Right lung (tissue), 10 donors: Measurements from ENCODE around the gene FBXO17. TPM values are rescaled to one million over a fixed set of nuclear protein-coding genes. Genes with fewer than 3 reads are reported as not detected.
A peak's percentile ranks its signal among the peaks of the same experiment; 100 is the strongest.
"Not testable (repeated sequence)": the region's sequence is repeated elsewhere in the genome, so short reads cannot be mapped to it uniquely, and the experiment has no call there.

Source experiments
- DNase-seq, 2 donors: peaks; one replicate each; pipeline ENCODE4 v3.0.0-alpha.2; 2013
- long read RNA-seq, 8 donors: transcript quantifications; one replicate each; lab custom pipeline, GENCODE V29; 2026
- polyA plus RNA-seq, 5 donors: library from polyadenylated mRNA; unstranded; fragments of 120-200 nt; gene quantifications; one replicate each; pipeline versions ENCODE4 v1.2.1 to v1.2.3, GENCODE V29; 2013; ENCODE audit warnings: inconsistent platforms in 1 of 5, low replicate concordance in 1 of 5; ENCODE audit not compliant: insufficient read length in 5 of 5, insufficient read depth in 1 of 5

Gene FBXO17, protein sequence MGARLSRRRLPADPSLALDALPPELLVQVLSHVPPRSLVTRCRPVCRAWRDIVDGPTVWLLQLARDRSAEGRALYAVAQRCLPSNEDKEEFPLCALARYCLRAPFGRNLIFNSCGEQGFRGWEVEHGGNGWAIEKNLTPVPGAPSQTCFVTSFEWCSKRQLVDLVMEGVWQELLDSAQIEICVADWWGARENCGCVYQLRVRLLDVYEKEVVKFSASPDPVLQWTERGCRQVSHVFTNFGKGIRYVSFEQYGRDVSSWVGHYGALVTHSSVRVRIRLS
- 10 to 100 TPM; 36.5 to 48.9 (median 44.2) TPM for polyA plus RNA-seq
- long read RNA-seq, donor 1, transcript FBXO17-201 (6 exons, 2,386 nt): major isoform, 18 of 30 reads
- long read RNA-seq, donor 1, partial matches to known transcripts: 6 of 30 reads
- long read RNA-seq, donor 1, other reads (novel, unspliced or antisense): 0 of 30 reads
- long read RNA-seq, donor 2, transcript FBXO17-201 (6 exons, 2,386 nt): major isoform, 10 of 20 reads
- long read RNA-seq, donor 2, partial matches to known transcripts: 5 of 20 reads
- long read RNA-seq, donor 2, other reads (novel, unspliced or antisense): 0 of 20 reads
- long read RNA-seq, donor 3, transcript FBXO17-201 (6 exons, 2,386 nt): major isoform, 10 of 14 reads
- long read RNA-seq, donor 3, partial matches to known transcripts: 0 of 14 reads
- long read RNA-seq, donor 3, other reads (novel, unspliced or antisense): 0 of 14 reads
- long read RNA-seq, donor 4, transcript FBXO17-205 (2 exons, 2,222 nt): major isoform, 5 of 11 reads
- long read RNA-seq, donor 4, partial matches to known transcripts: 0 of 11 reads
- long read RNA-seq, donor 4, other reads (novel, unspliced or antisense): 0 of 11 reads
- long read RNA-seq, donor 5, transcript FBXO17-201 (6 exons, 2,386 nt): major isoform, 11 of 19 reads
- long read RNA-seq, donor 5, partial matches to known transcripts: 6 of 19 reads
- long read RNA-seq, donor 5, other reads (novel, unspliced or antisense): 0 of 19 reads
- long read RNA-seq, donor 6, transcript FBXO17-201 (6 exons, 2,386 nt): major isoform, 16 of 29 reads
- long read RNA-seq, donor 6, transcript FBXO17-205 (2 exons, 2,222 nt): minor isoform, 5 of 29 reads
- long read RNA-seq, donor 6, partial matches to known transcripts: 5 of 29 reads
- long read RNA-seq, donor 6, other reads (novel, unspliced or antisense): 0 of 29 reads
- long read RNA-seq, donor 7, transcript FBXO17-201 (6 exons, 2,386 nt): major isoform, 14 of 25 reads
- long read RNA-seq, donor 7, partial matches to known transcripts: 7 of 25 reads
- long read RNA-seq, donor 7, other reads (novel, unspliced or antisense): 0 of 25 reads
- long read RNA-seq, donor 8, transcript FBXO17-201 (6 exons, 2,386 nt): major isoform, 7 of 17 reads
- long read RNA-seq, donor 8, partial matches to known transcripts: 8 of 17 reads
- long read RNA-seq, donor 8, other reads (novel, unspliced or antisense): 0 of 17 reads

DNA sequence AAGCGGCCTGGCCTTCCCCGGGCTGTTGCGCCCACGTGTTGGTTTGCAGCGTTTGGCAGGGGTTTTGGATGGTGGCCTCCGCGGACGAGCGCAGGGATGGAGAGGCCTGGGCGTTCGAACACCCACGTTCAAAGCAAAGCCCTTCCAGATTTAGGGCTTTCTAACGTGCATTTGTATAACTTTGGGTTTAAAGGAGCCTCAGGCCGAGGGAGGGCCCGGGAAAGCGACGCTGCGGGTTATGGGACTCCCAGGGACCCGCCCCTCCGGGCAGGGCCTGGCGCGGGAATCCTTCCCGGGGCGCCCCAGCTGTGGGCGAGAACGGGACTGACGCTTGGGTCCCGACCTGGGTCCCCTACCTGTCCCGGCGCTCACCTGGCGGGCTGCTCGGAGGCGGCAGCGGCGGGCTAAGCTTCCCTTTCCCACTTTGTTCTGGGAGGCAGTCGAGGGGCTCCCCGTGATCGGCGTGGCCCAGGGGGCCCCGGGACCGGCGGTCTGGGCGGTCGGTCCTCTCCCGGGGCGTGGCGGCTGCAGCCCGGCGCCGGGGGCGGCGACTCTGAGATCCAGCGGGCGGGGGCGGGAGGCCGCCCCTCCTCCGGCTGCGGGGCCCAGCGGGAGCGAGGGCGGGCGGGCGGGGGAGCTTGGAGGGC is at the start of gene FBXO17:
Gene FBXO17, minus strand, starts transcription at position 529 of the 647 bp plus-strand sequence. CDS start 25,423 bp downstream, outside the sequence.
- peak; percentile 66 to 79 for DNase-seq

DNA sequence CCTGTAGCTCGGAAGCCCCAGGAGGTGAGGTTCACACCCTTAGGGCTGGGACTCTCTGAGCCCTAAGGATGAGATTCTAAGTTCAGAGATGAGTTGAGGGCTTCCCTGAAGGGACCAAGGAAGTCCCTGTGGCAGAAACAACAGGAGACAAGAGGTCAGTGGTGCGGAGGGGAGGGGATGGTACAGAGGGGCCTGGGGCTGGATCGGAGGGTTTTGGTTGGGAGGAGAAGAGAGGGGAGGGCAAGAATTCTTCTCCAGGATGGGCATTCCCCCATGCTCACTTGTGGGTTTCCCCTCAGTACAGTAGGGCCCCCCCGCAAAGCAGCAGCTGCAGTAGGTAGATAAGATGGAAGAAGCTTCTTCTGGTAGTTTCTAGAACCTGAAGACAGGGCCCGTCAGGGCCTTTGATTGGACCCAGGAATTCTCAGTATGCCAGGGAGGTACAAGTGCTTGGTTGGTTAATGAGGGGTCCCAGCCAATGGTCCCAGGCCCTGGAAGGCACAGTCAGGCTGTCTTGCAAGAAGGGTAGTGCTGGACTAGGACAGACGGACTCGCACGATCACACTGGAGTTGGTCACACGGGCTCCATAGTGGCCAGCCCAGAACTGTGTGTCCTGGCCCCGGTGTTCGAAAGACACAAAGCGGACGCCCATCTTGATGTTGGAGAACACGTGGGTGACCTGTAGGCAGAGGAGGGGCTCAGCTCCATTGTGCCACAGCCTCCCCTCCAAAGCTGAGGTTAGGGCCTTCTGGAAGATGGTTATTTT is 49.5 kb upstream of the FBXO17 start:
- no peak for DNase-seq

DNA sequence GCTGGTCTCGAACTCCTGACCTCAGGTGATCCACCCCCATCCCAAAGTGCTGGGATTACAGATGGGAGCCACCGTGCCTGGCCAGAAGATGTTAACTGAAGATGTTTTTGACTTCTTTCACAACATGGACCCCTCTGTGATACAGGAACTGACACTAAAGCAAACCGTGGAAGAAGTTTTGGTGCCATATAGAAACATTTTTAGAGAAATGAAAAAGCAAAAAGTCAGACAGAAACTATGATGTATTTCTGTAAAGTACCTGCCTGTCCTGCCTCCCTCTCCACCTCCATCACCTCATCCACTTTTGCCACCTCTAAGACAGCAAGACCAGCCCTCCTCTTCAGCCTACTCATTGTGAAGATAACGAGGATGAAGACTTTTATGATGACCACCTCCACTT is 45.5 kb upstream of the FBXO17 start:
- DNase-seq: no peak

DNA sequence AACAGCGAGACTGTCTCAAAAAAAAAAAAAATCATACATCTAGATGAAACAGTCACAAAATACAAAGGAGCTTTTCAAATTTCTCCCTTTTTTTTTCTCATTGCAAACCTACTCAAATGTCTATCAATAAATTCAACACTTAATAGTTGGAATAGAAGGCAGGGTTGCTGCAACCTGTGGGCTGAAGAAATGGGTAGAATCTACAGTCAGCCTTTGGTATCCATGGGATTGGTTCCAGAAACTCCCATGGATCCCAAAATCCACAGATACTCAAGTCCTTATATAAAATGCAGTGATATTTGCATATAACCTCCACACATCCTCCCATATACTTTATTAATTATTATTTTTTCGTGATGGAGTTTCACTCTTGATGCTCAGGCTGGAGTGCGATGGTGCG is 42.1 kb upstream of the FBXO17 start:
- DNase-seq: no peak

DNA sequence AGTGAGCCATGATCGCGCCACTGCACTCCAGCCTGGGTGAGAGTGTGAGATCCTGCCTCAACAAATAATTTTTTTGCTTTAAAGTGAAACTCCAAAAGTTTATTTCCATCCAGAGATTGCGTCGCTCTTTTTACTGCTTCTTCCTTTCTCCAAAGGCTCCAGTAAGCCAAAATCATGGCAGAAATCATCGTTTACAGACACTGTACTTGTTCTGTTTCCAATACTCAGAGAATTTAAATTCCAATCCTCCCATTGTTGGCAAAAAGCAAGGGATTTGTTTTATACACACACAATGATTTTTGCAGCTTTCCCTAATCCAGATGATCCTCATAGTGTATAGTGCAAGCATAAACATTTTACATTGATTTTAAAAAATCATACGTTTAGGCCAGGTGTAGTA is 41.5 kb upstream of the FBXO17 start:
- DNase-seq: no peak

DNA sequence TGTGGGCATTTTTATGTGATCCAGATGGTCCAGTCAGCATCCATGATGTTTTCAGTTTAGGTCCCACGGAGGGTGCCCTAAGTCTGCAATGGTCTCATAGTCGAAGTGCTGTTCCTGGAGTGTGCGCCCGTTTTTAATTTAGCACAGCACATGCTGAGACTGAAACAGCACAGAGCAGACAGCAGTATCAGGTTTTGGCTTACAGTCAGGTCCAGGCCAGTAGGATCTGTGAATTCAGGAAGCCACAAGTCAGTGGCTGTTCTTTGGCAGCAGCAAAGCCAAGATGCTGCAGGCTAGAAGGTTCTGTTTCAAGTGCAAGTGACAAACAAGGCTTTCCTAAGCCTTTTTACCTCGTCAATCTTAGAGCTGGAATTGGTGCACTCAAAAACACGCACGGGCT is 38.5 kb upstream of the FBXO17 start:
- DNase-seq: no peak

DNA sequence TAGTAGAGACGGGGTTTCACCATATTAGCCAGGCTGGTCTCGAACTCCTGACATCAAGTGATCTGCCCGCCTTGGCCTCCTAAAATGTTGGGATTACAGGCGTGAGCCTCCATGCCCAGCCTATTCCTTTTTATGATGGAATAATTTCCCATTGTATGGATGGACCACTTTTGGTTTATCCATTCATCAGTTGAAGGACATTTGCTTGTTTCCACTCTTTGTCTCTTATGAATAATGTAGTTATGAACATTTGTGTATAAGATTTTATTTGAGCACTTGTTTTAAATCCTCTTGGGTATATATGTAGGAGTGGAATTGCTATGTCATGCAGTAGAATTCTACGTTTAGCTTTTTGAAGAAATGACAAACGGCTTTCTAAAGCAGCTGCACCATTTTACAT is 33.5 kb upstream of the FBXO17 start:
- no peak for DNase-seq

DNA sequence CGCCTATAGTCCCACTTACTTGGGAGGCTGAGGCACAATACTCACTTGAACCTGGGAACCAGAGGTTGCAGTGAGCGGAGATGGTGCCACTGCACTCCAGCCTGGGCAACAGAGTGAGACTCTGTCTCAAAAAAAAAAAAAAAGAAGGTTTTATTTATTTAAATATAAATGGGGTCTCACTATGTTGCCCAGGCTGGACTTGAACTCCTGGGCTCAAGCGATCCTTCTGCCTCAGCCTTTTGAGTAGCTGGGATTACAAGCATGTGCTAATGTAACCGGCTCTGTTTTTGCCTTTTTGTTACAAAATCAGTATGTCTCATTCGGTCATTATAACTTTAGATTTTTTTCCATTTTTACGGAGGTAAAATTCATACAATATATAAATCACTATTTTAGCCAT is 32.6 kb upstream of the FBXO17 start:
- DNase-seq: no peak

DNA sequence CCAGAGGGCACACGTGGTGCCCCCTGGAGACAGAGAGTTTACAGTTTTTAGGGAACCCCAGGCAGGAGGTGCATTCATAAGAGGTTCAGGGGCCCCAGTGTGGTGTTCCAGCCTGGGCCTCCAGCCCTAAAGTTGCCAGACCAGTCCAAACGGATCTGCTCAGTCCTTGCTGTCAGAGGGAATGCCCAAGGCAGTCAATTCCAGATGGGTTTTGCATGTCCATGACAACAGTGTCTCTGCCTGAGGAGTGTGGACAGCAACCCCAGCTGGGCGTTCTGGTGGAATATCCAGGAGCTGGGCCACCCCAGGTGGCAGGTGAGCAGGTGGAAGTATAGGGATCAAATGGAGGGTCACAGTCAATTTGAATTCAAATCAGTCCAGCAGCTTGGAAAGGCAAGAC is 31.6 kb upstream of the FBXO17 start:
- DNase-seq: no peak

DNA sequence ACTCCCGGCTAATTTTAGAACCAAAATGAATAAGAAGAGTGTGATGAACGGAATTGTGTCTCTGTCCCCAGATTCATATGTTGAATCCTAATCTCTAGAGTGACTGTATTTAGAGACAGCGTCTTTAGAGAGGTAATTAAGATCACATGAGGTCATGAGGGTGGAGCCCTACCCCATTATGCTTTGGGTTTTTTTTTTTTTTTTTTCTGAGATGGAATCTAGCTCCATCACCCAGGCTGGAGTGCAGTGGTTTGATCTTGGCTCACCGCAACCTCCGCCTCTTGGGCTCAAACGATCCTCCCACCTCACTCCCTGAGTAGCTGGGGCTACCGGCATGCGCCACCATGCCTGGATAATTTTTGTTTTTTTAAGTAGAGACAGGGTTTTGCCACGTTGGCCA is 28.9 kb upstream of the FBXO17 start:
- DNase-seq: no peak

DNA sequence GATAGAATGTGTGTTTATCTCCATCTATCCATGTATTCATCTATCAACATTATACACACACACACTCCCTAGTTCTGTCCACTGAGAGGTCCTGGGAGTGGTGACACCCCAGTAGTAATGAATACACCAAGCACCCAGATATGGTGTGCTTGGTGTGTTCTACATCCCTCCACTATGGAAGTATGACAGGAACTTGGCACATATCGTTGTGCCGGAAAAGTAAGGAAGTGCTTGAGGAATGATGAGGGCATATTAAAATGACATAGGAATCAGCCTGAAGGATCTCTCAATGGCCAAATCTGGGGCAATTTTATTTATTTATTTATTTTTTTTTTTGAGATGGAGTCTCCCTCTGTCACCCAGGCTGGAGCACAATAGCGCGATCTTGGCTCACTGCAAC is 28.3 kb upstream of the FBXO17 start:
- DNase-seq: peak in 1 of 2 donors; percentile 10

DNA sequence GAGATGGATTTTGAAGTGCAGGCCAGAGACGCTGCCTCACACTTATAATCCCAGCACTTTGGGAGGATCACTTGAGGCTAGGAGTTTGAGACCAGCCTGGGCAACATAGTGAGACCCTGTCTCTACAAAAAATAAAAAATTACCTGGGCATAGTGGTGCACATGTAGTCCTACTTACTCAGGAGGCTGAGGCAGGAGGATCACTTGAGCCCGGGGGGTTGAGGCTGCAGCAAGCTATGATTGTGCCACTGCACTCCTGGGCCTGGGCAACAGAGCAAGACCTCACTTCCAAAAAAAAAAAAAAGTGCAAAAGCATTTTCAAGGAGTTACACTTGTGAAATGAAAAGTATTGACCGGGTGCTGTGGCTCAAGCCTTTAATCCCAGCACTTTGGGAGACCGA is 27.6 kb upstream of the FBXO17 start:
- no peak for DNase-seq

DNA sequence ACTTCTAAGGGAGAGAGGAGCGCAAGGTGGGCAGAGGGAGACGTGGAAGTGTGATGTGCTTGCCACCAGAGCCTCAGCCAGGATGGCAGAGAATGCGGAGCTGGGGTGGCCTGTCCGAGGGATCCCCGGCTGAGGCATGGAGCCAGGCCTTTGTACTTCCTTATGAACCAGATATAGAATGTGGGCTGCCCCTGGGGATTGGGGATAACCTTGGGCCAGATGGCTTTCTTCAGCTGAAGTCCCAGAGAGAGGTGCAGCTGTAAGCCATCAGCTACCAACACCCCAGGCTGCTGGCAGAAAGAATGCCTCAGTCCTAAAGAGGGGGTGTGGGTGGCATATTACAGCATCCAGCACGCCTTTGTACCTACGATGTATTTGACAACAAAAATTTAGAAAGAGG is 25.5 kb upstream of the FBXO17 start:
- DNase-seq: peak in 1 of 2 donors; percentile 6

DNA sequence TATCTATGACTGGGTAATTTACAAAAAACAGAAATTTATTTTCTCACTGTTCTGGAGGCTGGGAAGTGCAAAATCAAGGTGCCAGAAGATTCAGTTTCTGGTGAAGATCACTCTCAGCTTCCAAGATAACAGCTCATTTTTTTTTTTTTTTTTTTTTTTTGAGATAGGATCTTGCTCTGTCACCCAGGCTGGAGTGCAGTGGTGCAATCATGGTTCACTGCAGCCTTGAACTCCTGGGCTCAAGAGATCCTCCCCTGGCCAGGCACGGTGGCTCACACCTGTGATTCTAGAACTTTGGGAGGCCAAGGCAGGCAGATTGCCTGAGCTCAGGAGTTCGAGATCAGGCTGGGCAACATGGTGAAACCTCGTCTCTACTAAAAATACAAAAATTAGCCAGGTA is 22.0 kb upstream of the FBXO17 start:
- DNase-seq: not testable (repeated sequence)

DNA sequence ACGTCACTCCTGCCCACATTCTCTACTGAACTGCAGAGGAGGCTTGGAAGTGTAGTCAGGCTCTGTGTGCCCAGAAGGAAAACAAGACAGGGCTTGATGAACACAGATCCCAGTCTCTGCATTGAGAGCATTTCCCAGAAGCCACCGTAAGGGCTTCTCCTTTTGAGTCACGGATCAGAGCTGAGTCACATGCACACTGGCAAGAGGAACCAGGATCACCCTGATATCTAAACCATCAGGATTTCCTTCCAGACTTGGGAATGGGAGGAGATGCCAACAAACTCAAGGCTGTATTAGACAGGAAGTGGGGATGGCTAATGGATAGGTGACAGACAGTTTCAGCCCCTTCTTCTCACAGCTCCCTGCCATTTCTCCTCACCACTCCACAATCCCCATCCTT is 17.7 kb upstream of the FBXO17 start:
- DNase-seq: no peak

DNA sequence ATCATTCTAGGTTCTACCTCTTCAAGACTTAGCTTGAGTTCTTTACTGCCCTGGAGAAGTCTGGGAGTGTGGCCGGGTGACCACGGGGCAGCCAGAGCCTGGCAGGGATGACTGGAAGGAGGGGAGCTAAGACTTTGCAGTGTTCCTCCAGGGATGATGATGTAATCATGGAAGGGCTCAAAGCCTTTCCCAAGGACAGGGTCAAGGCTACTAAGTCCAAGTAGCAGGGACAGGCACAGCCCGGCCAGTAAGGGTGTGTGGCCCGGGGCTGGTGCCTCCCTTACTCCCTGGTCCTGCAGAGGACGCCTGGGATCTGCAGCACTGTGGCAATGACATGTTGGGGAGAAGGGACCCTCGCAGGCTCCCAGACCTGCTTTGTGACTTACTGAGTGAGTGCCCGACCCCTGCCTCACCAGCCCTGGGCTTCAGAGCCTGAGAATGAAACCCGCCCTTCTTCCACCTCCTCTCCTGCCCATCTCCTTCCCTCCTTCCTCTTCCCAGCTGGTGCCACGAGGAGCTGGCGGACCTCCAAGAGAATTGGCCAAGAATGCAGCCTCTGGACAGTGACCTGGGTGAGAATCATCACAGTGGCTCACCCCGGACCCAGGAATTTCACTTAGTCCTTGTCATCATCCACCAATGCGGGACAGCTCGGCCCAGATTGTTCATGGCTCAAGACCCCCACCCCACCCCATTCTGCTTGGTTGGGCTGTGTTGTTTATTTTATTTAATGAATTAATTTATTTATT is 15.6 kb upstream of the FBXO17 start:
- no peak for DNase-seq

DNA sequence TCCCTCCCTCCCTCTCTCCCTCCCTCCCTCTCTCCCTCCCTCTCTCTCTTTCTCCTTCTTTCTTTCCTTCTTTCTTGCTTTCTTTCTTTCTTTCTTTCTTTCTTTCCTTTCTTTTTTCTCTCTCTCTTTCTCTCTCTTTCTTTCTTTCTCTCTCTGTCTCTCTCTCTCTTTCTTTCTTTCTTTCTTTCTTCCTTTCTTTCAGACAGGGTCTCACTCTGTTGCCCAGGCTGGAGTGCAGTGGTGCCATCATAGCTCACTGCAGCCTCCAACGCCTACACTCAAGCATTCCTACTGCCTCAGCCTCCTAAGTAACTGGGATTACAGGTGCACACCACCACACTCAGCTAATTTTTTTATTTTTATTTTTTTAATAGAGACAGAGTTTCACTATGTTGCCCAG is 14.1 kb upstream of the FBXO17 start:
- DNase-seq: not testable (repeated sequence)

DNA sequence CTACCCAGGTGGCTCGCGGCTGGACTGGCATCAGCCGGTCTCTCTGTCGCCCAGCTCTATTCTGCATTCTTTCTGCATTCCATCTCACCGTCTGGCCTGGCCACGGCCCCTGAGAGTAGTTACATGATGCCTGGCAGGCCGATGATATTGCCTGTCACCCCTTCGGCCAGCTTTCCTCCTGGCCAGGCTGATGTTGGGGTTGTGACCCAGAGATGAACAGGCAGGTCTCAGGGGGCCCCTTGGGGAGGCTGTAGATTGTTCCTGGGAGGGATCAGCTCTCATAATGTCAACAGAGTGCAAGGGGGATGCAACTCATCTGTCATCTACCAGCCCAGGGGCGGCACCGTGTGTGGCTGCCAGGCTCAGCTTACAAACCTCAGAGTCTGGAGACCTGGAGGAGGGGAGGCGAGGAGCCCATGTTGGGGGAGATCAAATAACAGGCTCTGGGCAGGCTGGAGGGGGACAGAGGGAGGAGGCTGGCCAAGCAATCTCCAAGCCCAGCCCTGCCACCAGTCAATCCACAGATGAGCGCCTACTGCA is 13.6 kb upstream of the FBXO17 start:
- no peak for DNase-seq

DNA sequence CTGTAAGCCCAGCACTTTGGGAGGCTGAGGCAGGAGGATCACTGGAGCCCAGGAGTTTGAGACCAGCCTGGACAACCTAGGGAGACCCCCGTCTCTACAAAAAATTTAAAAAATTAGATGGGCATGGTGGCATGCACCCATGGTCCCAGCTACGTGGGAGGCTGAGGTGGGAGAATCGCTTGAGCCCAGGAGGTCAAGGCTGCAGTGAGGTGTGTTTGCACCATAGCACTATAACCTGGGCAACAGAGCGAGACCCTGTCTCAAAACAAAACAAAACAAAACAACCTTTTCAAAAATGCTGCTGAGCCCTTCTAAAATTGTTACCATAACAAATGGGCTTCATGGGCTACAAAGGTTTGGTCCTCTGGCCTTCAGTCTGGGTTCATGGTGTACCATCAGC is 13.1 kb upstream of the FBXO17 start:
- DNase-seq: not testable (repeated sequence)
